GM18520 (cell line): ENCODE data around the gene MRPS34.

Source experiments
- ATAC-seq: cut with Tn5 transposase; IDR thresholded peaks from one replicate; pipeline ENCODE4 v1.9.1; 2021; ENCODE audit not compliant: unreplicated experiment

The MRPS34 gene

GRCh38 chr16:1794908-1795666 lies 22.2 kb upstream of the MRPS34 start:
- no peak for ATAC-seq

GRCh38 chr16:1794221-1794871 lies 21.4 kb upstream of the MRPS34 start:
- no peak for ATAC-seq

DNA sequence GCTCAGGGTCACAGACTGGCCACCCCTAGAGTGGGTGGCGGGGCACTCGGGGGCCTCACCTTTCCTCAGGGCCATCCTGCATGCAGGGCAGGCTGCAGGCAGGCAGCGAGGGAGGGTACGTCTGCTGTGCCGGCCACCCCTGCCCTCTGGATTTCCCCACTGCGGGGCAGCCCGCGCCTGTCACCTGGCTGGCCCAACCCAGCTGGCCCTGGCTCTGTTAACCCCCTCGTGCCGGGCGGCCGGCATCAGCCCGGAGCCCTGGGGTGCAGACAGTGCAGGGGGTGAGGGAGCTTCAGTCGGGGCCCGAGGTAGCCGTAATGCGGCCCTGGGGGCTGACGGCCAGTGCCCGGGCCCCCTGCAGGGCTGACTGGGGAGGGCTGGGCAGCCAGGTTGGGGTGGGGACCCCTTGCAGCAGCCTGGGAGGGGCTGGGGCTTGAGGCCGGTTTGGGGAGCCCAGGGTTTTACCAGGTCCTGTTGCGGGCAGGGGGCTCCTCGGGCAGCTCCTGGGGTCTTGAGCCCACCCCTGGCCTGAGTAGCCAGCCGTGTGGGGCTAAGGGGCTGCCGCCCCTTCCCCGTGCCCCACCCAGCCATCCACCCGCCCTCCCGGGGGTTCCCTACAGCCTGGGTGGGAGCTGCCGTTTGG lies 20.8 kb upstream of the MRPS34 start, which contains the start of gene IGFALS:
Gene IGFALS (minus strand): TSS at position 128 of the 643 bp plus-strand sequence. CDS start 53 bp downstream, at position 75.
- no peak for ATAC-seq

- no peak for ATAC-seq
Observed at GRCh38 chr16:1792836-1793577, 20.1 kb upstream of the MRPS34 start.

DNA sequence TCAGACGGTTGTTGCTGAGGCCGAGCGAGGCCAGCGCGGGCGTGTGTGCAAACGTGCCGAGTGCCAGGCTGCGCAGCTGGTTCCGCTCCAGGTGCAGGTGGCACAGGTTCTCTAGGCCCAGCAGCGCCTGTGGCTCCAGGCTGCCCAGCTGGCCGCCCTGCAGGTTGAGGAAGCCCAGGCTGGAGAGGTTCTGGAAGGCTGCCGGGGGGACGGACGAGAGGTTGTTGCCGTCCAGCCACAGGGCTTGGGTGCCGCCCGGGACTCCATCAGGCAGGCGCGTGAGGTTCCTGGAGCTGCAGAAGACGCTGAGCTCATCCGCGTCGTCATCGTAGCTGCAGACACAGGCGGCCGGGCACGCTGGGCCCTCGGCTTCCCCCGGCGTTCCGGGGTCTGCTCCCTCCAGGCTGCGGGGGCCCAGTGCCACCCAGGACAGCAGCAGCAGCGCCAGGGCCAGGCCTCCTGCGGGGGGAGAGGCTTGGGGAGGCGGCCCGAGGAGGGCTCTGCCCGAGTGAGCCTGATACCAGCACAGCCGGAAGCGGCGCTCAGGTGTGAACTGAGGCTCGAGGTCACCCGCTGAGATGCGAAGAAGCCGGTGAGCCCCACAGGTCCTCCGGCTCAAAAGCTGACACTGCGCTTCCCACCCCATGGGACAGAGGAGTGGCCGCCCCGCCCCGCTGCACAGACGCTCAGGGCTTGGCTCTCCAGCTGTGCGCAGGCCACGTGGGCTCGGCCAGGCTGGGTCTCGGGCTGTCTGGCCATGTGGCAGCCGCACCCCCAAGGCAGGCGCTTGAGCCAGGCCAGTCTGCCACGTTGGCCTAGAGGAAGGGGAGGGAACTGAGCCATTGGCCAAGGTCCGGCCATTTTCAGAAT lies 19.2 kb upstream of the MRPS34 start:
- no peak for ATAC-seq

- ATAC-seq: no peak
Observed at GRCh38 chr16:1791256-1791942, 18.5 kb upstream of the MRPS34 start.

GRCh38 chr16:1790611-1791255 lies 17.8 kb upstream of the MRPS34 start:
- no peak for ATAC-seq

GRCh38 chr16:1790261-1790610 lies 17.3 kb upstream of the MRPS34 start:
- no peak for ATAC-seq

- ATAC-seq: no peak
Observed at GRCh38 chr16:1789643-1790045, 16.7 kb upstream of the MRPS34 start.

- no peak for ATAC-seq
Observed at GRCh38 chr16:1788708-1789100, 15.8 kb upstream of the MRPS34 start.

DNA sequence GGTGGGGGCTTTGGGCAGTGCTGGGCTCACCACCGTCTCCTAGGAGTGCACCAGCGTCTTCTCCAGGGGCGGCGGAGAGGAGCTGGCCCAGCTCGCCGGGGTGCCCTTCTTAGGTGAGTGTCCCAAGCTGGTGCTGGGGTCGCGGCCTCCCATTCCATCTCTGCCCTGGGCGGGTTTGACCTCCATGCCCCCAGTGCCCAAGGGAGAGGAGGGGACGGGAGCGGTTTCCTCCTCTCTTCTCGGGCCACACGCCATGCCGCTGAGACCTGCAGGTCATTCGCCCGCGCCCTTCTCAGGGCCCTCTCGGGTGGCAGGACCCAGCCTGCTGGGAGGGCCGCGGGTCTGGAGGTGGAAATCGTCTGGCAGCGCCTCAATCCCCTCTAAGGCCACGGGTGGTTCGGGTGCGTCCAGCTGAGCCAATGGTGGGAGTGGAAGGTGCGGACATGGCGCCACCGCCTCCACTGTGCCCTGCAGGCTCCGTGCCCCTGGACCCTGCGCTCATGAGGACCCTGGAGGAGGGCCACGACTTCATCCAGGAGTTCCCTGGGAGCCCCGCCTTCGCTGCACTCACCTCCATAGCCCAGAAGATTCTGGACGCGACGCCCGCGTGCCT lies 15.3 kb upstream of the MRPS34 start:
- no peak for ATAC-seq

GRCh38 chr16:1787322-1788094 lies 14.6 kb upstream of the MRPS34 start:
- no peak for ATAC-seq

GRCh38 chr16:1787056-1787321 lies 14.1 kb upstream of the MRPS34 start:
- no peak for ATAC-seq

DNA sequence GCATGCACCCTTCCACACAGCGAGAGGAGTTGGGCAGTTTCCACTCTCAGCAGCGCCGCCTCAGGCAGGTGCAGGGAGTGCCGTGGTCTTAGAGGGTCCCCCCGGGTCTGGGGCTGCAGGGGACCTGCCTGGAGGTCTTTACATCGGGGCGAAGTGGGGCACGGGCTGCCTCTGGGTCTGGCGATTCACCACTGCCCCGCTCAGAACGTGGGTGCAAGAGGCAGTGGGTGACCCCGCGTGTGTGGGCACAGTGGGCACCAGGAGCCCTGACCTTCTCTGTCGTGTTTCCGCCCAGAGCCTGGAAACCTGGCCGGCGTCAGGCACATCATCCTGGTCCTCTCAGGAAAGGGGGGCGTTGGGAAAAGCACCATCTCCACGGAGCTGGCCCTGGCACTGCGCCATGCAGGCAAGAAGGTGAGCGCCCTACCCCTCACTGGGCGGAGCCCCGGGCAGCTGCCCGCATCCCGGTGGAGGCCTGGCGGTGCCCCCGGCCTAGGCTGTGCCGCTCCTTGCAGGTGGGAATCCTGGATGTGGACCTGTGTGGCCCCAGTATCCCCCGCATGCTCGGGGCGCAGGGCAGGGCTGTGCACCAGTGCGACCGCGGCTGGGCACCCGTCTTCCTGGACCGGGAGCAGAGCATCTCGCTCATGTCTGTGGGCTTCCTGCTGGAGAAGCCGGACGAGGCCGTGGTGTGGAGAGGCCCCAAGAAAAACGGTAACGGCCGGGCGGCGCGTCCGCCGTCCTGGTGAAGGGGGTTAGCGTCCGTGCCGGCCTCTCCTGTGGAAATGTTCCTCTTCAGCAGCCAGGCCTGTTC lies 13.5 kb upstream of the MRPS34 start:
- ATAC-seq: no peak

GRCh38 chr16:1785846-1786170 lies 12.9 kb upstream of the MRPS34 start:
- no peak for ATAC-seq

DNA sequence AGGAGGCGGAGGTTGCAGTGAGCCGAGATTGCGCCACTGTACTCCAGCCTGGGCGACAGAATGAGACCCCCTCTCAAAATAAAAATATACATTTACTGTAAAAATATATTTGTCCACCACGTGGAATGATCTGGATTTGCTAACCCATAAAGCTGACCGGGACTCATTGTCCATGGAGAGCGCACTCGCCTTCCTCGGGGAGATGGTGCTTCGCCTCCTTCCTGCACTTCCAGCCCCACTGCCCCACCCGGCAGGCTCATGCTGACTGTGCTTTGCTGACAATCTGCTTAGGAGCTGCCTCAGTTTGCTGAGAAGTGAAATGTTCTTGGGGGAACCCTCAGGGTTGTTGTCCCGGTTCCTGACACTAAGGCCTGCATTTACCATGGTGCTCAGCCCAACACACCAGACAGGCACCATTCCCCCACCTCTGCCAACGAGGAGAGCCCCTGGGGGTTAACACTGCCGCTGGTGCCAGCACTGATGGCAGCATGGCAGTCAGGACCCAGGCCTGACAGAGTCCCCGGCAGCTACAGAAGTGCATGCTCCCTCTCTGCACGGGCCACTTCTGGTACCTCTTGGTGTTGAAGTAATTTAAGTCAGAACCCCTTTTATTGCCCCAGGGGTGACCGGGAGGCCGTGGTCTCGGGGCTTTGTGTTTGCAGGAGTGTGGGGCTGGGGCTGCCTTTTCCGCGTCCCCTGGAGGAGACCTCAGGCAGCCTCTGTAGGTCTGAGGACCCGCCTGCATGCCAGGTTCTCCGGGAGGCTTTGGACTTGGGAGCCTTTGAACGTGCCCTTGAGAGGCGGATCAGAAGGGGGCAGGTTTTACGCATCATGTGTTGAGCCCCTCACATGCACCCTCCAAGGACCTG lies 12.3 kb upstream of the MRPS34 start:
- ATAC-seq: no peak
